Caco-2 (cell line): Measurements from ENCODE around the gene SENP7. TPM values are rescaled to one million over a fixed set of nuclear protein-coding genes. Genes with fewer than 3 reads are reported as not detected.
"Not testable (repeated sequence)": the region's sequence is repeated elsewhere in the genome, so short reads cannot be mapped to it uniquely, and the experiment has no call there.

Experiments used
- BruUV-seq: library from RNA; stranded (reverse); fragments of 400-500 nt; replicated peaks from 2 replicates; lab custom pipeline; 2021; lab: Mats Ljungman, UMichigan
- CTCF ChIA-PET: fragments of 300-600 bp; sonication (Branson Sonifier 250); formaldehyde crosslinking; loops from one replicate; lab custom pipeline; 2022; ENCODE audit warnings: antibody characterized with exemption; lab: Charles Lee
- POLR2A ChIA-PET: fragments of 300-600 bp; sonication (Branson Sonifier 250); formaldehyde crosslinking; loops from one replicate; lab custom pipeline; 2022; ENCODE audit warnings: antibody characterized with exemption; lab: Charles Lee
- DNase-seq, 2 experiments: peaks; one replicate each; pipeline versions ENCODE4 v3.0.0 to v3.0.0-alpha.2; 2020 to 2022
- H3K27me3 ChIP-seq: replicated peaks from 2 replicates; pipeline ENCODE4 v1.6.0; 2011; ENCODE audit warnings: low read length; ENCODE audit not compliant: control insufficient read depth, insufficient read depth
- H3K36me3 ChIP-seq: 2 replicates; pipeline ENCODE4 v1.5.1; 2011; ENCODE audit warnings: low read length; ENCODE audit not compliant: control insufficient read depth, insufficient read depth
- H3K4me1 ChIP-seq: fragments of 250-450 bp; sonication (Bioruptor Pico); 2 replicates; pipeline ENCODE4 v1.5.1; 2020; ENCODE audit warnings: mild to moderate bottlenecking
- H3K4me3 ChIP-seq: 2 replicates; pipeline ENCODE4 v1.5.1; 2011; ENCODE audit warnings: low read depth, mild to moderate bottlenecking, control low read depth, low read length
- H3K9me3 ChIP-seq: fragments of 250-450 bp; sonication (Bioruptor Pico); 2 replicates; pipeline ENCODE4 v1.5.1; 2020; ENCODE audit warnings: mild to moderate bottlenecking, moderate library complexity
- H3K27ac Mint-ChIP-seq: one replicate; pipeline ENCODE4 v1.8.0; 2022; ENCODE audit warnings: mixed read lengths; ENCODE audit not compliant: unreplicated experiment
- H3K27me3 Mint-ChIP-seq: one replicate; pipeline ENCODE4 v1.8.0; 2022; ENCODE audit warnings: mixed read lengths; ENCODE audit not compliant: insufficient read depth, unreplicated experiment
- H3K36me3 Mint-ChIP-seq: one replicate; pipeline ENCODE4 v1.8.0; 2022; ENCODE audit warnings: mild to moderate bottlenecking, mixed read lengths; ENCODE audit not compliant: insufficient read depth, unreplicated experiment
- H3K4me1 Mint-ChIP-seq: one replicate; pipeline ENCODE4 v1.8.0; 2022; ENCODE audit warnings: low read depth, mixed read lengths; ENCODE audit not compliant: unreplicated experiment
- H3K4me3 Mint-ChIP-seq: one replicate; pipeline ENCODE4 v1.8.0; 2022; ENCODE audit warnings: mild to moderate bottlenecking, moderate library complexity, mixed read lengths; ENCODE audit not compliant: unreplicated experiment
- H3K9me3 Mint-ChIP-seq: one replicate; pipeline ENCODE4 v1.8.0; 2022; ENCODE audit warnings: mixed read lengths; ENCODE audit not compliant: unreplicated experiment
- CTCF ChIP-seq, 2 experiments: fragments of 200-600 bp in 1 of 2; IDR thresholded peaks; 1 replicate in 1 of 2; 2 replicates in 1 of 2; pipeline versions ENCODE4 v1.5.1 to v1.8.0; 2011 to 2022; ENCODE audit warnings: antibody characterized with exemption in 1 of 2, control low read depth in 1 of 2, inconsistent platforms in 1 of 2, low read depth in 1 of 2, low read length in 1 of 2, mild to moderate bottlenecking in 1 of 2, moderate library complexity in 1 of 2; ENCODE audit not compliant: insufficient read depth in 1 of 2, severe bottlenecking in 1 of 2, unreplicated experiment in 1 of 2
- intact Hi-C: fragments of 100-400 bp; cut with micrococcal nuclease; formaldehyde crosslinking; loops from one replicate; pipeline ENCODE4 v1.10.0; 2022; ENCODE audit not compliant: unreplicated experiment
- total RNA-seq: library from RNA; stranded (reverse); gene quantifications from 2 replicates; pipeline ENCODE4 v1.2.3, GENCODE V29; 2022

Gene SENP7
- total RNA-seq, 1 experiment from 2014 or later: 8.5 TPM

GRCh38 chr3:101478980-101479379 is 34.0 kb downstream of the SENP7 start:
- intact Hi-C loops: no loop called here
- Mint-ChIP-seq H3K9me3 (no peaks in the 10 kb centered on the region), H3K4me1 (no peaks in the 10 kb centered on the region), H3K27me3 (no peaks in the 10 kb centered on the region), H3K27ac (no peak overlapping the region), H3K36me3 (no peaks in the 10 kb centered on the region), H3K4me3 (no peak overlapping the region)
- no peak for DNase-seq
- no peaks in the 10 kb centered on the region for H3K9me3 ChIP-seq
- no peaks in the 10 kb centered on the region for H3K27me3 ChIP-seq
- BruUV-seq: no TSS peak
- CTCF ChIA-PET: no interaction called here
- H3K4me1 ChIP-seq: no peaks in the 10 kb centered on the region
- no peak overlapping the region for H3K4me3 ChIP-seq
- POLR2A ChIA-PET: no interaction called here
- no peaks in the 10 kb centered on the region for H3K36me3 ChIP-seq
- TF ChIP-seq CTCF (IDR thresholded peaks at IDR 0.05; ENCODE audit: insufficient read depth in 1 of 2, low read depth in 1 of 2, low read length in 1 of 2, severe bottlenecking in 1 of 2, unreplicated experiment in 1 of 2): no peak

- H3K27ac Mint-ChIP-seq, CTCF ChIA-PET, DNase-seq, H3K4me3 Mint-ChIP-seq, H3K36me3 Mint-ChIP-seq, H3K4me1 ChIP-seq, BruUV-seq, H3K27me3 ChIP-seq, H3K36me3 ChIP-seq, POLR2A ChIA-PET, H3K9me3 Mint-ChIP-seq, H3K4me3 ChIP-seq, intact Hi-C loops, H3K27me3 Mint-ChIP-seq, H3K4me1 Mint-ChIP-seq, H3K9me3 ChIP-seq: not testable (repeated sequence)
Measured at GRCh38 chr3:101474841-101475552, 38.0 kb downstream of the SENP7 start.

- H3K9me3 ChIP-seq, H3K27me3 Mint-ChIP-seq, BruUV-seq, H3K4me3 ChIP-seq, POLR2A ChIA-PET, intact Hi-C loops, DNase-seq, H3K36me3 ChIP-seq, H3K4me1 Mint-ChIP-seq, H3K9me3 Mint-ChIP-seq, CTCF ChIA-PET, H3K4me1 ChIP-seq, H3K36me3 Mint-ChIP-seq, H3K4me3 Mint-ChIP-seq, H3K27ac Mint-ChIP-seq, H3K27me3 ChIP-seq: not testable (repeated sequence)
Measured at GRCh38 chr3:101468676-101469075, 44.3 kb downstream of the SENP7 start.

GRCh38 chr3:101467310-101467663 is 45.7 kb downstream of the SENP7 start:
- POLR2A ChIA-PET: interaction anchor here (0.6 kb wide), 1 partner anchor 61 kb away, joined by 8 read pairs; no protein-coding TSS in a partner anchor
- H3K4me3 Mint-ChIP-seq, H3K4me1 ChIP-seq, H3K36me3 Mint-ChIP-seq, H3K9me3 Mint-ChIP-seq, BruUV-seq, H3K9me3 ChIP-seq, H3K36me3 ChIP-seq, CTCF ChIA-PET, DNase-seq, H3K4me3 ChIP-seq, H3K27me3 Mint-ChIP-seq, intact Hi-C loops, H3K27ac Mint-ChIP-seq, H3K4me1 Mint-ChIP-seq, H3K27me3 ChIP-seq: not testable (repeated sequence)
